CD4-positive, alpha-beta T cell treated with Interleukin-6 for 4 hours (primary cell): ENCODE results near the gene CASP7.
A peak's percentile ranks its signal among the peaks of the same experiment; 100 is the strongest.
"Not testable (repeated sequence)": the region's sequence is repeated elsewhere in the genome, so short reads cannot be mapped to it uniquely, and the experiment has no call there.

Source experiments
- DNase-seq: peaks from one replicate; pipeline ENCODE4 v3.0.0-alpha.2; 2020; ENCODE audit warnings: mixed read lengths

The CASP7 gene

DNA sequence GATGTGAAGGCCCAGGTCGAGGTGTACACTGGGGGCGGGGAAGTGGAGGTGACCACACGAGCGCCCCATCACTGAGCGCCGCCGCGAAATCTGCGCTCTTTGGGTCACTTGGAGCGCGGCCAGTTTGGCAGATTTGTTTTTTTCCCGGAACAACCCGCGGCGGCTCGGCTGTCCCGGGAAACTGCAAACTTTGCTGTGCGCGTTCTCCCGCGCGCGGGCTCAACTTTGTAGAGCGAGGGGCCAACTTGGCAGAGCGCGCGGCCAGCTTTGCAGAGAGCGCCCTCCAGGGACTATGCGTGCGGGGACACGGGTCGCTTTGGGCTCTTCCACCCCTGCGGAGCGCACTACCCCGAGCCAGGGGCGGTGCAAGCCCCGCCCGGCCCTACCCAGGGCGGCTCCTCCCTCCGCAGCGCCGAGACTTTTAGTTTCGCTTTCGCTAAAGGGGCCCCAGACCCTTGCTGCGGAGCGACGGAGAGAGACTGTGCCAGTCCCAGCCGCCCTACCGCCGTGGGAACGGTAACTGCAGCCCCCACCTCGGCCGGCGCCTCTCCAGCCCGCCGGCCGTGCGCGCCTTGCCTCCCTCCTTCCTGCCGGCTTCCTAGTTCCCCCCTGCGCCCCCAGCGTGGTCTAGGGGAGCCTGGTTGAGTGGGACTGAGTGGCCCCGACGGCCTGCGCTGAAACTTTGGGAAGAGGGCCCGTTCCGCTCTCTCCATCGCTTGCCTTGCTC, at the start of gene CASP7:
Gene CASP7, plus strand, starts transcription at position 450 of the 727 bp plus-strand sequence. CDS start 17,582 bp downstream, outside the sequence.
- DNase-seq, result peak; percentile 84

DNA sequence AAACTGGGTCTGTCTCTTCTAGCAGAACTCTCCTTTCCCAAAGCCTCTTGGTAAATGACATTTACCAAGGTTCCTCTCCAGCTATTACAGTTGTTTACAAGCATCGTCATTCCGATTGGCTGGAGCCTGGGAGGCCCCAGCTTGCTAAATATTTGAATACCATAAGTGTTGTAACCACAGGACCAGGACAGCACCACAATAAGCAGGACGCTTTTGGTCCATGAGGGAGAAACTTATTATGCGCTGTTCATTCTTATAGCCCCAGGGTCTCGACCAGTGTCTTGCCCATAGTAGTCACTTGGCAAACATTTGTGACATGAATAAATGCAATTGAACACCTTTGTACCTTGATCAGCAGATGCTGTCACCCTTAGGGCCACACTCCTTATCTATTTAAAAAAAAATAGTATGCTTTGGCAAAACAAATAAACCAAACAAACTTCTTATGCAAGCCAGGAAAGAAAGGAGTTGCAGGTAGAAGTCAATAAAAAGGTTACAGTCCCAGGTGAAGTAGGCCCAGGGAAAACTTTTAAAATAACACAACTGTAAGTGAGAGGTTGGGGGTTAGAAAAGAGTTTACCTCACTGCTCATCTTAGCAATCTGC, 48.7 kb upstream of the CASP7 start:
- no peak for DNase-seq

DNA sequence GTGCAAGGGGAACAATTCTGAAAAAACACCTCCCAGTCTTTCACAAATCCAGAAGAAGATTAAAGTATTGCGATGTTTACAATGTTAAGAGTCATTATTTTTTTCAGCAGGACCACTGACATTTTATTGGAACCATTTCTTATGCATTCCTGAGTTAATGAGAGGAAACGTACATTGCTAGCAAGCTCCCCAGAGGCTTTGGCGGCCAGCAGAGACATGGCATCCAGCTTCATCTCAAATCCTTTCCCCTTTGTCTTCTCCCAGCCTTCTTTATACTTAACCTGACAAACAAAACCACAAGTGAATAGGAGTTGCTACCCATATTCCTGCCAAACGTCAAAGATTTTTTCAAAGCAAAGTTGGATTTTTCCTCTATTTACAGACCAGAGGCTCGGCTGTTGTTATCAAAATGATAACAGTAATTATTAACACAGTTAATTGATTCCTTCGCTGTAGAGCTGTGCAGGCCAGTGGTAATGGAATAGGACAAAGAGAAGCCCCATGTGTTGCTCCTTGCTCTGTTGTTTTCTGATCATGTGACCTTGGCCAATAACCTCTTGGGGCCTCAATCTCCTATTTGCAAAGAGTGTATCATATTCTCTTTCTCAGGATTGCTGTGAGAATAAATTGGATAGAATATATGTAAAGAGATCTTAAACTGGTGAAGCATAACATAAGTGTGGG, 47.9 kb upstream of the CASP7 start:
- DNase-seq, result no peak

DNA sequence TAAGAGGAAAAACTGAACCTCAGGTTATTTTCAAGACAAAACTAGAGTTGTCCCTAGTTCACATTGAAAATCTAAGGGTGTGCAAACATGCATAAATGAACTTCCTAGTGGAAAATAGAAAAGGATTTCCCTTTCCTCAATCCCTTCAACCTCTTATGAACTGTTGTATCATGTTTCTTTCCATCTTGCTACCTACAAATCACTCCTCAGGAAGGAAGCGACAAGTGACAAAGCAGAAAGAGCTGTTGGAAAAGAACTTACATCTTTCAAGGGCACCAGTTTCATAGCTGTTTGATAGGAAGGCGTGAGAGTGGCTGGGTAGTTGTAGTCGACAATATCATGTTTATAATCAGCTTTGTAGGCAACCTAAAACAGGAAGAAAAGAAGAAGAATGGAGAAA, 39.7 kb upstream of the CASP7 start:
- no peak for DNase-seq

DNA sequence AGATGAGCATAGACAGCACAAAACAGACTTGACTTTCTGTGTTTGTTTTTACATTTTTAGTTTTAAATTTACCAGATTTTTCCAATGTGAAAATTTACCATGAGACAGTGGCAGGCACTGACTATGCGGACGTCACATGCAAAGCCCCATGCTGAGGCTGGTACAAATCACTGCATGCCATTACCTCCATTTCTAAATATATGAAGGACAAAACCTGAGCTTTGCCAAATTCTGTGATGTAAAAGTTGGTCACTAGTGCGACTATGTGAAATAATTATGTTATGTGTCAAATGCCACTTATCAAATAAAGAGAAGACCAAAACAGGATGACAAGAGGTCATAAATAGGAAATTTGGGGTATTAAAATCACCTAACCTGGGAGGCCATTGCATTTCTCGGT, 38.0 kb upstream of the CASP7 start:
- DNase-seq, result no peak

DNA sequence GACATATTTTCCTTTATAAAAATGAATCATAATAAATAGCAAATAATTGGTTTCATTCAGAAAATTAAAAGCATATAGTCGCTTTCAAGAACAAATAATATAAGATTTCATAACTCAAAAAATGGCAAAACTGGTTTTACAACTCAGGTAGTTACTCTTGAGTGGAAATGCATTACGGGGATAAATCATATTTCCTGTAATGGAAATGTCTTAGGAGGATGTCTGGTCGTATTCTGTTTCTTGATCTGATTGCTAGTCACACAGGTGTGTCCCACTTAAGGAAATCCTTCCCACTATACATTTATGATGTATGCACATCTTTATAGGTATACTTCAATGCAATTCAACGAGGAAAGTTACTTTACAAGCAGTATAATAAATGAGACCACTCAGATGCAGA, 36.5 kb upstream of the CASP7 start:
- no peak for DNase-seq

DNA sequence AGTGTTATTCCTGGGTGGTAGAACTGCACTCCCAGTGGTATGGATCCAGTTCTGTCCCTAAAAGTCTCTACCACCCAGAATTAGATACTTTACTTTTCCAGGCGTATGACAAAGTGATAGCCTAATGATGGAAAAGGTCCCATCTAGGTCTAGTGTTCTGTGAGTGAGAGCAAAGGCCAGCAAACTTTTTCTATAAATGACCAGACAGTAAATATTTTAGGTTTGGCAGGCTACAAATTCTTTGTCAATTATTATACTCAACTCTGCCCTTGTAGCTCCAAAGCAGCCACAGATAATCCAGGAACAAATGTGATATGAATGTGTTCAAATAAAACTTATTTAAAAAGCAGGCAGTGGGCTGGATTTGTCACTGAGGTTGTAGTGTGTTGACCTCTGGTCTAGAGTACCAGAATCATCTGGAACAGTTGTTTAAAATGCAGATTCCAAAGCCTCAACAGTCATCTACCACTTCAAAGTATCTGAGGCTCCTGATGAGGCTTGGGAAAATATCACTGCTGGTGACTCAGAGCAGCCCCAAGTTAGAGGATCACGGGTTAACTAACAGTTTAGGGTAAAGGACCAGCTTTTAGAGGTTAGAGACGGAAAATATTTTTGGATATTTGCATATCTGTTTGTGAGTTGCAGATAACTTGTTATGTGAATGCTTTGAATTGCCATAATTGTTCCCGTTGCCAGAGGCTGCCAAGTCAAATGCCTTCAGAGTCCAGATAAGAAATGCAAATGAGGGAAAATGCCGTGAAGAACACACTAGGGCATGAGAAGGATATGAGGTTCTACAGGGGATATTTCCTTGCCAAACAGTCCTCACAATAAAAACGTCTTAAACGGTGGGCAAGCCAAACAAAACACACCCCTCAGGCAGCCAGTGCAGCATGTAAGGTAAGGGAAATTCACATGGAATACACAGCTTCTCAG, 35.3 kb upstream of the CASP7 start:
- DNase-seq, result no peak

DNA sequence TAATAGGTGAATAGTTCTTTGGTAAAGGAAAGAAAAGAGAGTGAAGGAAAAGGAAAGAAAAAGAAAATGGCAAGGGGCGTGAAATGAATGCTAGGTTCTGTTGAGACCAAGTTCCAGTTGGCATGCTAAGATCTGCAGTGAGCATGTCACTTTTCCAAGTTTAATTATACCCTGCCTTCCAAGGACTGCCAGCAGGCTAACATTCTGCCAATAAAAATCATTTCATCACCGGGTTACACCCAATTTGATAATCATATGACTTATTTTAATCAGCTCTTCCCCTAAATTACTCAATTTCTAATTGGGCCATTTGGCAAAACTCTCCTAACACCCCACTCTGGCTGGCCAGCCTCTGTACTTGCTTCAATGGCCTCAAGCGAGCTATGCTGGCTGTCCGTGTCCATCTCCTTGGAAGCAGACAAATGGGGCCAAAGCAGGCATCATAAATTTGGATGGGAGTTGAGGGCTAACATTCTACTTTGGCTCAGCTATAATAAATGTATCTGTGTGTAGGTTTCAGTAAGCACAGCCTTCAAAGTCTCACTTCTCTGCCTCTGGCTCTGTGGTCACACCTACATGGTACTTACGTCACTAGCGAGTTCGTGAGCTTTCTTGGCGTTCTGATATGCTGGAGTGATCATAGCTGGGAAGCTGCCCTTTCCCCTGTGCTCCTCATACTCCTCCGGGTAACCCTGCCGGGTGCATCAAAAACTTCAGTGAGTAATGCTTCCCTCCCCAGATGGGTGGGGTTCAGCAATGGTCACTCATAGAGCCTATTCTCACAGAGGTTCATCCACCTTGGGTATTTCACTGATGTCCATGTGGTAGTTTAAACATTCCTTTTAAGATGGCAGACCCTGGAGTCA, 33.1 kb upstream of the CASP7 start:
- no peak for DNase-seq

DNA sequence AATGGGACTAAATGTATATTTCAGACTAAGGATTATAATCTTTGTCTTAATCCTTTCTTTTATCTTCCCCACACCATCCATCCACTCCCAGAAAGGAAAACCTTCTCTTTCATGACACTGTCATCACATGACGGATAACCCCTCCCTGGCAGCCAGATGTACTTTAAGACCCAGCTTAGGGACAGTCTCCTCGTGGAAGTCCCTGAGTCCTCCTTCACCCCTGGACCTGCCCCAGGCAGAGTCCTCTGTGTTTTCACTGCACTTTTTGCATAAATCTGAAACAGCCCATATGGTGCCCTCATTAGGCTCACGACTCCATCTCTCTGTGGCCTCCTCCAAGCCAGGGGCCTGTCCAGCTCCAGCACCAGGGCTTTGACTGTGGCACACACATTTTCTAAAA, 31.9 kb upstream of the CASP7 start:
- no peak for DNase-seq

DNA sequence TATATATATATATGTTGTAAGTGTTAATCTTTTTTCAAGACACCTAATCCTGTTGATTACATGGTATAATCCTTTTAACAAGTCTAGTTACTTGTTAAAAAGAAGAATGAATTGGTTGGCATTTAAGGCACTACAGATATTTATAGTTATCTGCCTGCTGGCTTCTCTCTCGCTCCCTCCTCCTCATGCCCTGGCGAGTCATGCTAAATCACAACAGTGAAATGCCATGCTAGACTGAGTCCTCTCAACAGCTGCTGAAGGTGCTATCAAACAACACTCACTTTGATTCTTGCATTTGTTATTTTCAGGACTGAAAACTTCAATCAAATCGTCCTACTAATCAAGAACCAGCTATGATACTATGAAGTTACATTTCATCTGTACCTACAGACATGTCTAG, 31.2 kb upstream of the CASP7 start:
- no peak for DNase-seq

DNA sequence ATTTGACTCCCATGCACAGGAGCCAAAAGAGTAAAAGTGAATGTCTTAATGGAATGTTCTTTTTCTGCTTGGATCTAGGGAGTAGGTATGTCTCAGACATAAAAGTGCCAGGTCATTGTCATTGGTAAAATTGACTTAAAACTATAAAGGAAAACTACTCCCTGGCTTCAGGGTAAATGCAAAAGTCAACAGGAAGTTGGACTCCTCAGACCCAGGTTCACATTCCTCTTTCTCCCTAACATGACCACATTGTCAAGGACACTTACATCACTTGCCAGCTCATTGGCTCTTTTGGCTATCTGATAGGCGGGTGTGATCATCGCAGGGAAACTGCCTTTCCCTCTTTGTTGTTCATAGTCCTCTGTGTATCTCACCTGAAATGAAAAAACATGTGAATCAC, 29.5 kb upstream of the CASP7 start:
- no peak for DNase-seq

DNA sequence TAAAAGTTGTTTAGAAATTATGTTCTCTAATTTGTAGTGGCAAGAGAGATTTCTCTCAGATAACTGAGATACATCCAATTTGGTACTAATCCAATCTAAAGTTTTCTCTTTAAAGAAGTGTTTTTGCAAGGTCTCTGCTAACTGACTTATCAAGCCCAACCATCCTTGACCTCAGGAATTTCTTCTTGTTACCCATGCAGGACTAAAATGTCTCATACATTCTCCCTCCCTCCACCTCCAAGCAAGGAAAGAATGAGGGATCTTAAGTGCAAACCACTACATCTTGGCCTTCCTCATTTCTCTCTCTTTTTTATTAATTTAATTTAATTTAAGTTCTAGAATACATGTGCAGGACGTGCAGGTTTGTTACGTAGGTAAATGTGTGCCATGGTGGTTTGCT, 28.7 kb upstream of the CASP7 start:
- no peak for DNase-seq

DNA sequence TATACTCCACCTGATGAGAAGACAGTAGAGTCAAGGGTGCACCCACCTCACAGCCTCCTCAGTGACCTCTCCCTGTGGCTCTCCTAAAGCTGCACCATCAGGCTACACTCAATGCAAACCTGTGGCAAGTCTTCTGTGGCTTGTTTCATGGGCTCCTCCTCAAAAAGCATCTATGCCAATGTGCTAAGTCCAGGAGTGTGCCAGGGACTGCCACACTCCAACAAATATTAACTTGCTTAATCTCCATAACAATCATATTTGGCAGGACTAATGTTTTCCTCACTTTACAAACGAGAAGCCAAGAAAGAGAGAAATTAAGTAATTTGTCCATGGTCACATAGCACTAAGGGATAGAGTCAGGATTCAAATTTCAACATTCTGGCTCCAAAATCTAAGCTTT, 27.8 kb upstream of the CASP7 start:
- DNase-seq, result no peak

DNA sequence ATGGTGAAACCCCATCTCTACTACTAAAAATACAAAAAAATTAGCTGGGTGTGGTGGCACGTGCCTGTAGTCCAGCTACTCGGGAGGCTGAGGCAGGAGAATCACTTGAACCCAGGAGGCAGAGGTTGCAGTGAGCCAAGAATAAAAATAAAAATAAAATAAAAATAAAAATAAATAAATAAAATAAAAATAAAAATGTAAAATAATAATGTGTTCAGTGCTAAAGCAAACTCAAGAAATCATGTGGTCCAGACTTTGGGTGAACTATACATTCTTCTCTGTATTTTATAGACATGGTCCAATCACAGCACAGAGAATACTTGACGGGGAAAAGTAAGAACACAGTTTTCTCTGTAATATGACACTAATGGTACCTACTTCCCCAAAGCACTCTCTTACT, 27.3 kb upstream of the CASP7 start:
- not testable (repeated sequence) for DNase-seq

DNA sequence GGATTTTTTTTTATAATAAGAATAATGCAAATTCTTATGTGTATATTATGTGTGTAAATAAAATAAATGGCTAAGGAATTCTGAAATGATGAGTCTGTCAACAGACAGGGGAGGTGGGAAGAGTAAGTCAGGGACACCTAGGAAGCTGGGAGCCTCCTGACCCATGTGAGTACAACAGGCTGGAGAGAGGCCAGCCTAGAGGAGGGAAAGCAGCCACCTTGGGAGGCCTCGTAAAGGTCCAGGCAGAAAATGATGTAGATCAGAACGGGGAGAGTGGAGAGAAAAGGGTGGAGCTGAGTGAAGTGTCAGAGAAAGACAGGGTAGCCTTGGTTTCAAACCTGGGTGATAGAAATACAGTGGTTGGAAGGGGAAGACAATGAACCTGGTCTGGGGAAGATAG, 22.8 kb upstream of the CASP7 start:
- DNase-seq, result no peak

DNA sequence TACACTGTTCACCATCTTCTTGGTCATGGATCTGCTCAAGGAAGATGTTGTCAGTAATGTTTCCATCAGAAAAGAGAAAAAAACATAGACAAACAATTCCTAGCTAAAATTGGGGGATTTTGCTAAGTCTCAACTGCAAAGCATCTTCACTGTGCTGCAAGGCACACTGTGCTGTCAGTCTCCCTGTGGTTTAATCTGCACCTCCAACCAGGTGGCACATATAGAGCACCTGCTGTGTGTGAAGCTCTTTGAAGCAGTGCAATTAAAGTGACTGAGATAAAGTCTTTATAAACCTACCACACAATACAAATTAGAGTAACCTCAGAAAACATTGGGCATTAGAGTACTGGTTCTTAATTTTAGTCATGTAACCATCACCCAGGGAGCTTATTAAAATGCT, 22.2 kb upstream of the CASP7 start:
- DNase-seq, result no peak

DNA sequence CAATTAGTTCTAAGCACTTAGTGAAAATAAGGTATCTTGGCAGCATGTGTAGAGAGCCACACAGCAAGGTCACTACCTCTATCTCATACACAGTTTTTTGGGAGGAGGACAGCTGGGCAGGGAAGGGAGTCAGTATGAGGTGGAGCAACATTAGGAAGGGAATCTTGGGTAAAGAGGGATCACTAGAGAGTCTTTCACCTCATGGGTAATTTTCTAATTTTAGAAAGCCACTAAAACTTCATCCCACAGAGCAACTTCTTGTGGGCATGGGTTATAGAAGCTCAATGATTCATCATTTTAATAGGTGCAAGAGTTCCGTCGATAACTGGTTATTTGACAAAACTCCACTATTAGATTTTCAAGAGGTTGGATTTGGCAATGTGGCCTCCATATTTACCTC, 18.4 kb upstream of the CASP7 start:
- no peak for DNase-seq

DNA sequence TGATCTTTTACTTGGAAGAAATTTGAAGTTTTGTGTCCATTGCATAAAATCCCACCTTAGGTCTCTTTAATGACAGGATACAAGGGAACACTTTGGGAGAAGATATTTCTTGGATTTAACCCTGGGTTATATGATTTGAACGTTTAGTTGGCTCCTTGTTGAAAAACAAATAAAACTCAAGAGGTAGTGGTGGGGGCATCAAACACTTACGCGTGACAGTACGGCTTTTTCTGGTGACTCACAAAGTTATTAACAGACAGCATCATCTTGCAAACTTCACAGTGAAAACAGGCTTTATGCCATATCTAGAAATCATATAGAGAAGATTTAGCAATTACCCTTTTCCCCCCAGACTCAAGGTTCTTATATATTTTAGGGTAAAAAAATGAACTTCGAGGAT, 16.6 kb upstream of the CASP7 start:
- no peak for DNase-seq

DNA sequence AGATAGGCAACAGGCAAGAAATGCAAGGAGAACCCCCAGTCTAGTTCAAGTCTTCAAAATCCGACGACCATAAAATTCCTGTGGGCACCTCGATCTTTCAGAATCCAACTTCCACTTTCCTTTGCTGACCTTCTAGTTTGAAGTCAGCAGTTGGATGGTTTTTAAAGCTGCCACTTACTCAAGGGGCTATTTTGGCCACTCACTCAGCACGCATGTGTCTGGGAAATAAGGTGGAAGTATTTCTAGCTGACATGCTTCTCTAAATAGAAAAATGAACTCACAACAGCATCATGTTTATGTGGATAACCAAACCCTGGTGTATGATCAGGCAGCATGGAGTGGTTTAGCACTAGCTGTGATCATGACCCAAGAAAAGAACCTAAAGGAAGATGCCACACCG, 15.8 kb upstream of the CASP7 start, which contains the start of gene NRAP:
Gene NRAP, minus strand, starts transcription at position 134 of the 400 bp plus-strand sequence. CDS start 159 bp downstream, outside the sequence.
- DNase-seq, result no peak

DNA sequence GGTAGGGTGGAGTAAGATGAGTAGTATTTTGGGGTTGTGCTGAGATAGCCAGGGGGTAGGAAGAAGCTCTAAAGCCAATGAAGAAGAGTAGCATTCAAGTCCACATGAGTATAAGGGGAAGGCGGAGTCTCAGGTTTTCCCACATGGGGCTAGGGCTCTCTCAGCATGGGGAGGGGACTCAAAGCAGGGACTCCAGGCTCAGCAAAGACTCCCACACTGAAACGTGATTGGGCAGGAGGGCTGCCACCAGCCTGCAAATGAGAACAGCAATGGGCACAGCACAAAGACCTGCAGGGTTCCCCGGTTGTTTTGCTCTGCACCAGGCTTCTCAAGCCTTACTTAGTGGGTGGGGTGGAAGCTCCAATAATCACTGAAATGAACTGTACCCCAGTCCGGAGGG, 14.4 kb upstream of the CASP7 start:
- DNase-seq, result no peak

DNA sequence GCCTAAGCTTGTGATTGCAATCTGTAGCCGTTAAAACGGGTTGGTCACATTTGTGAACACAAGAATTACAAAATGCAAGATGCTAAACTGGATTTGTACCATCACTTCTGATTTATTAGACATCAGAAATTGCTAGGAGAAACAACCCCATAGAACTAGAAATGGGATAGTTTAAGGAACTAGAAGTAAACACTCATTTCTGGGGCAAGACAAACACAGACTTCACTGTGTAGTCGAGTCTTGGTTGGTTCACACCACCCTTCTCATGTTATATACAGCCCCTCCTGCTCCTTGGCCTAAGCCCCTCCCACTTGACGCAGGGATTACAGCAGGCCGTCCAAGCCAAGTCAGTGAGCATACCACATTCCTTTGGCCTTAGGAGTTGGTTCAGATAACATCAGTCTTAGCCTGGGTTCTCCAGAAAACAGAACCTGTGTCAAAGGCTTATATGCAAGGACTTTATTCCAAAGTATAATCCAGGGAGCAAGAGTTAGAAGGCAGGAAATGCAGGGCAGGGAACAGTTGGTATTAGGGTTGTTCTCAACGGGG, 13.8 kb upstream of the CASP7 start:
- no peak for DNase-seq
